Stimulated activated CD4-positive, alpha-beta T cell treated with anti-CD3 and anti-CD28 coated beads, Interleukin-15, amount 100 ng/mL, for 48 hours (primary cell): ENCODE data around the gene ADA.

ENCODE experiments used
- DNase-seq, 2 donors: peaks; one replicate each; pipeline ENCODE4 v3.0.0-alpha.2; 2020; ENCODE audit warnings: low read depth in 2 of 2

Gene ADA

GRCh38 chr20:44644667-44645131, 6.8 kb downstream of the ADA start:
- no peak for DNase-seq

- DNase-seq = no peak
Observed at GRCh38 chr20:44644230-44644617, 7.3 kb downstream of the ADA start.

GRCh38 chr20:44643596-44644229, 7.8 kb downstream of the ADA start:
- DNase-seq = no peak

- no peak for DNase-seq
Observed at GRCh38 chr20:44643154-44643519, 8.4 kb downstream of the ADA start.

- DNase-seq = no peak
Observed at GRCh38 chr20:44642203-44643153, 9.0 kb downstream of the ADA start.

GRCh38 chr20:44641325-44641724, 10.2 kb downstream of the ADA start:
- no peak for DNase-seq

- no peak for DNase-seq
Observed at GRCh38 chr20:44640522-44640921, 11.0 kb downstream of the ADA start.

GRCh38 chr20:44637522-44638372, 13.8 kb downstream of the ADA start:
- DNase-seq = no peak

- DNase-seq = no peak
Observed at GRCh38 chr20:44637042-44637441, 14.5 kb downstream of the ADA start.

GRCh38 chr20:44635877-44636276, 15.6 kb downstream of the ADA start:
- no peak for DNase-seq

- DNase-seq = no peak
Observed at GRCh38 chr20:44633872-44634600, 17.5 kb downstream of the ADA start.

GRCh38 chr20:44633187-44633810, 18.2 kb downstream of the ADA start:
- no peak for DNase-seq

GRCh38 chr20:44632103-44632752, 19.3 kb downstream of the ADA start:
- no peak for DNase-seq

- no peak for DNase-seq
Observed at GRCh38 chr20:44630297-44630696, 21.2 kb downstream of the ADA start.

- no peak for DNase-seq
Observed at GRCh38 chr20:44629542-44629941, 22.0 kb downstream of the ADA start.

GRCh38 chr20:44629017-44629385, 22.5 kb downstream of the ADA start:
- no peak for DNase-seq

GRCh38 chr20:44627364-44628010, 24.0 kb downstream of the ADA start:
- no peak for DNase-seq

- DNase-seq = no peak
Observed at GRCh38 chr20:44626278-44626677, 25.2 kb downstream of the ADA start.

GRCh38 chr20:44625361-44625760, 26.1 kb downstream of the ADA start:
- DNase-seq = no peak

- no peak for DNase-seq
Observed at GRCh38 chr20:44624743-44625271, 26.7 kb downstream of the ADA start.
